ENCODE measurements around the gene EPG5.

- TF ChIP-seq RAD21 (conservative IDR thresholded peaks at IDR 0.05) (no peak), CTCF (IDR thresholded peaks at IDR 0.05; ENCODE audit: poor library complexity, severe bottlenecking) (no peak), EP300 (conservative IDR thresholded peaks at IDR 0.05; ENCODE audit: poor library complexity, severe bottlenecking) (no peak), REST (IDR thresholded peaks at IDR 0.05; ENCODE audit: borderline replicate concordance) (no peak), SMC3 (conservative IDR thresholded peaks at IDR 0.05; ENCODE audit: poor library complexity) (no peak)
Measured at GRCh38 chr18:45871431-45872084, 95.6 kb downstream of the EPG5 start.
